GM04504 (cell line): ENCODE results near the gene JAKMIP3.

ENCODE experiments used
- DNase-seq: peaks from one replicate; pipeline ENCODE4 v3.0.0-alpha.2; 2012; ENCODE audit warnings: low read depth

The JAKMIP3 gene

GRCh38 chr10:132098539-132099388 is 33.0 kb downstream of the JAKMIP3 start:
- DNase-seq = no peak

- no peak for DNase-seq
Observed at GRCh38 chr10:132099389-132100090, 33.8 kb downstream of the JAKMIP3 start.

- no peak for DNase-seq
Observed at GRCh38 chr10:132100091-132100481, 34.3 kb downstream of the JAKMIP3 start.

GRCh38 chr10:132100556-132101349 is 35.0 kb downstream of the JAKMIP3 start:
- no peak for DNase-seq

- no peak for DNase-seq
Observed at GRCh38 chr10:132101529-132101928, 35.8 kb downstream of the JAKMIP3 start.

GRCh38 chr10:132102071-132102716 is 36.4 kb downstream of the JAKMIP3 start:
- no peak for DNase-seq

- no peak for DNase-seq
Observed at GRCh38 chr10:132102717-132103110, 37.0 kb downstream of the JAKMIP3 start.

GRCh38 chr10:132103116-132103910 is 37.6 kb downstream of the JAKMIP3 start:
- no peak for DNase-seq

GRCh38 chr10:132104062-132104461 is 38.3 kb downstream of the JAKMIP3 start:
- DNase-seq = no peak

- DNase-seq = no peak
Observed at GRCh38 chr10:132104471-132105301, 38.9 kb downstream of the JAKMIP3 start.

GRCh38 chr10:132105302-132105995 is 39.7 kb downstream of the JAKMIP3 start:
- DNase-seq = no peak

- no peak for DNase-seq
Observed at GRCh38 chr10:132106431-132106830, 40.7 kb downstream of the JAKMIP3 start.

- no peak for DNase-seq
Observed at GRCh38 chr10:132107186-132107948, 41.6 kb downstream of the JAKMIP3 start.

- no peak for DNase-seq
Observed at GRCh38 chr10:132107949-132108877, 42.5 kb downstream of the JAKMIP3 start.

- DNase-seq = no peak
Observed at GRCh38 chr10:132109341-132110110, 43.8 kb downstream of the JAKMIP3 start.

GRCh38 chr10:132110111-132110521 is 44.4 kb downstream of the JAKMIP3 start:
- no peak for DNase-seq

- DNase-seq = no peak
Observed at GRCh38 chr10:132110713-132111112, 45.0 kb downstream of the JAKMIP3 start.
